Measurements from ENCODE around the gene CHRDL2.

GRCh38 chr11:74748211-74749126 is 17.2 kb upstream of the CHRDL2 start, which contains the start of gene RNF169:
- TF ChIP-seq CTCF (IDR thresholded peaks at IDR 0.05), result no peak
- peak; percentile 91 for TF ChIP-seq POLR2A (IDR thresholded peaks at IDR 0.05)
